Activated T-cell treated with anti-CD3 and anti-CD28 coated beads for 1 hour (primary cell): ENCODE results near the gene PRDM15.

Experiments
- DNase-seq: peaks from one replicate; pipeline ENCODE4 v3.0.0-alpha.2; 2020; ENCODE audit warnings: low read depth

The PRDM15 gene

DNA sequence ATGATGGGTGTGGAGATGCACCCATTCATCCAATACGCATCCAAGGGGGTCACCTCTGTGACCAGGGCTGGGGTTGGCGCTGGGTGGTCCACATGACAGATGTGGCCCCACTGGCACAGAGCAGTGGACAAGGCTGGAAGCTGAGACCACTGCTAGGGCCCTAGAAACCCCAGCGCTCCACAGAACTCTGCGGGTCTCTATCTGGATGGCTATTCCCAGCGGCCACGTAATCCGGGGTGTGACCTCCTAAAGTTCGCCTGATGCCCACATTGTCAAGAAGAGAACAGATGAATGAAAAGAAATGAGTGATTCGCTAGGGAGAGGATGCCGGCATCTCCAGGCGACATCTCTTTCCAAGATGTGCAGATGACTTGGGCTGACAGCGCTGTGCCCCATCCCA lies 55.2 kb downstream of the PRDM15 start:
- DNase-seq, result no peak

DNA sequence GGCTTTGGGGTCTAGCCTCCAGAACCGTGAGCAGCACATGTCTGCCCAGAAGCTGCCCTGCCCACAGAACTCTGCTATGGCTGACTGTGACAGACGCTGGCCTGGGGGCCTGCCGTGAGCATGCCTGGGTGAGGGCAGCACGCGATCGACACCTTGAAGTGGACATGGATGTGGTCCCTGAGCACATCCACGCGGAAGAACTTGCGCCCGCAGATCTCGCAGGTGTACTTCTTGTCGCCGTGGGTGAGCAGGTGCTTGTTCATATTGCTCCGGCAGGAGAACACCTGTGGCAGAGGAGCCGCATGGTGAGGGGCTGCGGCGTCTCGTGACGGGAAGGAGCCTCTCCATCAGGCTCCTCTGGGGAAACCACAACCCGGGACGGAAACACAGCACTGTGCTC lies 56.0 kb downstream of the PRDM15 start:
- DNase-seq, result no peak

DNA sequence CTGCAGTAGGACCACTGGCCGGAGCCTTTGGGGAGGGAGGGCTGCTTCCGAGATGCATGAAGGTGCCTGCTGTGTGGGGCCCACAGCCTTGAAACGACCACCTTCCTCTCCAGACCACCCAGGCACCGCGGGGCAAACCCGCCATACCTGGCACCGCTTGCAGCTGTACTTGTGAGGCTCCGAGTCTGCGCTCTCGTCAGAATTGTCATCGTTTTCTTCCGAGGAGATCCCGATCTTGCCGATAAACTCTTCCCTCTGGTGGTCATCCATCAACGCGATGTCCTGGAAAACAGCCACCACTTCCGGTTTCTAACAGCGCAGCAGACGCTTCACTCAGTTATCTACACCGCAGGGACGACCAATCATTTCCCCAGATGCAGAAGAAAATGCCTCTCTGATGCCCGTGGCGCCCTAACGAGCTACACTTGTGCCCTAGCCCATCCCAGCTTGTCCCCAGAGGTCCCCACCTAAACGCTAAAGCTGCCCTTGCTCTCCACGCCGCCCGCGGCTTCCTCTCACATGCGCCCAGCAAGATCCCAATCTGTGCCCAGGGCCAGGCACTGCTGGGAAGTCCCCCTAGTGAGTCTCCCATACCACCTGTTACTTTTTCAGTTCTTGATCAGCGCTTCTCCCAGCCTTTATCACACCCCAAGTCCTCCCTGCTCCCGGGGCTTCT lies 57.2 kb downstream of the PRDM15 start:
- no peak for DNase-seq

DNA sequence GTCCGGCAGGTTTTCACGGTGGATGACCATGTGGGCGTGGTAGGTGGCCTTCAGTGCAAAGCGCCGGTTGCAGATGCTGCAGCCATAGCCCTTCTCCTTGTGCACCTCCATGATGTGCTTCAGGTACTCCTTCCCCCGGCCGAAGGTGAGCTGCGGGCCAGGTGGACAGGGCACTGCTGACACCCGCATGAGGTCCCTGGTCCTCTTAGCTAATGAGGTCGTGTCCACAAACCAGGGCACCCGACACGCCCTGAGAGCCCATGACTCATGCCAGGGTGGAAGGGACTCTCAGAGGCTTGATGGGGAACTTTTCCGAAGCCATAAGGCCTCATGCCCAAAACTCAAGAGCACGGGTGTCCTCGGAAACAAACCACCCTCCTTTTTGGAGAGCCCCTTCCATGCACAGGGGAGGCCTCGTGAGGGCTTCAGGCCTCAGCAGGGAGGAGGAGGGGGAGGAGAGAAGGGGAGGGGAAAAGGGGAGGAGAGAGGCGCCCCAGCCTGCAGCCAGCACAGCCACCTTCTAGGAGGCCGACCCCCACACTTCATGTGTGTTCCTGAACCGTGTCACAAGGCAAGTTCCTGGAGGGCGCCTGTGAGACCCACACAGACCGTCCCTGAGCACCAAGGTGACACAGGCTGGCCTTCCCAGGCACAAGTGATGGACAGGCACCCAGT lies 57.9 kb downstream of the PRDM15 start:
- no peak for DNase-seq

DNA sequence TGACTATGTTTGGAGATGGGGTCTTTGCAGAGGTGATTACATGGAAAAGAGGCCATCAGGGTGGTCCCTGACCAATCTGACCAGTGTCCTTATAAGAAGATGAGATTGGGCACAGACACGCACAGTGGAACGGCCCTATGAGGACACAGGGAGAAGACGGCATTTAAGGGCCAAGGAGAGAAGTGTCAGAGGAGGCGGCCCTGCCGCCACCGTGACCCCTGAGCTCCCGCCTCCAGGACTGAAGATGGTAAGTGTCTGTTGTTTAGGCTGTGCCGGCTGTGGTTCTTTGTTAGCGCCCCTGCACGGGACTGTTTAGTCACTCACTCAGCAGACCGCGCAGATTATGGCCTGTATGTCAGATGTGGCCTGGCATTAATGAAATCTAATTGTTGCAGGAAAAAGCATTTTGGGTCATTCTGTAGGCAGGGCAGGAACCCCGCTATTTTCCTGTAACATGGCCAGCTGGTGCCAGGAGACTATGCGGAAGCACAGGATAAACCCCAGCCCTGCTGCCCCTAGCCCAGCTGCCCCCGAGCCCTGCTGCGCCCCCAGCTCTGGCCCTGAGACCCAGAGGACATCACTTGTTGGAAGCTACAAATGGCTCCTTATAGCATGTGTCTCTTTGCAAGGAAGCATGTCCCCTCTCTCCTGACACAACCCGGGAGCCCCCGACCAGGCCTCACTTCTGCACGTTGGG lies 58.6 kb downstream of the PRDM15 start:
- DNase-seq, result no peak

DNA sequence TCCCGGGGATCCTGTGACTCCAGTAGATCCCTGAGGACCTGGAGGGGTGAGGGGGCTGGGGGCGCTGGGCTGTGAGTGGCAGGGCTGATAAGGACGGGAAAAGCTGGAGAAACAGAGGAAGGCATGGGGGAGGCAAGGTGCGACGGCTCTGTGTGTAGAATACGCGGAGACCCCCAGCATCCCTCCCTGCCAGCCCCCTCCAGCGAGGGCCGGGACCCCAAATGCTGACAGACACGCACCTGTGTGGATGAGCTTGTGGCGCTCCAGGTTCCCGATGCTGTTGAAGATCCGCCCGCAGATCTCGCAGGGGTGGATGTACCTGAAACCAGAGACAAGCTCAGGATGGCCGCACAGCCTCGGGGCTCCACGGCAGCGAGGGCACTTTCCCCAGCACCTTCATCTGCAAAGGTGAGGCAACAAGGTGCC lies 59.3 kb downstream of the PRDM15 start:
- DNase-seq, result no peak

DNA sequence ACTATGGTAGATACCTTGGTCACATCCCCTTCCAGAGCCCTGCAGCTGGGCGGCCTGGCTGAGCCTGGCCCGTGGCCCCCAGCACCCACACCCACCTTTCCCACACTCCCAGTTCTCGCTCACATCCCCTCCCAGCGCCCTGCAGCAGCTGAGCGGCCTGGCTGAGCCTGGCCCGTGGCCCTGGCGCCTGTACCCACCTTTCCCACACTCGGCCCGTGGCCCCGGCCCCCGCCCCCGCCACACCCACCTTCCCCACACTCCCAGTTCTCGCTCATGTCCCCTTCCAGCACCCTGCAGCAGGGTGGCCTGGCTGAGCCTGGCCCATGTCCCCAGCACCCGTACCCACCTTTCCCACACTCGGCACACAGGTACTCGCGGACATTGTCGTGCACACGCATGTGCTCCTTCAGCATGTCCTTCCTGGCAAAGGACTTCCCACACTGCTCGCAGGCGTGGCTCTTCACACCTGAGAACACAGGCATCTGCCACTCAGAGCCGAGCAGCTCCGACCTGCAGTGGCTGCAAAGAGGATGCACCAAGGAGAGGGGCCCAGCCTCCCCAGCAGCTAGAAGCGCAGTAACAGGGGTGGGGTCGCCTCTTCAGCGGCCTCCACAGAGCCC lies 59.8 kb downstream of the PRDM15 start:
- no peak for DNase-seq

DNA sequence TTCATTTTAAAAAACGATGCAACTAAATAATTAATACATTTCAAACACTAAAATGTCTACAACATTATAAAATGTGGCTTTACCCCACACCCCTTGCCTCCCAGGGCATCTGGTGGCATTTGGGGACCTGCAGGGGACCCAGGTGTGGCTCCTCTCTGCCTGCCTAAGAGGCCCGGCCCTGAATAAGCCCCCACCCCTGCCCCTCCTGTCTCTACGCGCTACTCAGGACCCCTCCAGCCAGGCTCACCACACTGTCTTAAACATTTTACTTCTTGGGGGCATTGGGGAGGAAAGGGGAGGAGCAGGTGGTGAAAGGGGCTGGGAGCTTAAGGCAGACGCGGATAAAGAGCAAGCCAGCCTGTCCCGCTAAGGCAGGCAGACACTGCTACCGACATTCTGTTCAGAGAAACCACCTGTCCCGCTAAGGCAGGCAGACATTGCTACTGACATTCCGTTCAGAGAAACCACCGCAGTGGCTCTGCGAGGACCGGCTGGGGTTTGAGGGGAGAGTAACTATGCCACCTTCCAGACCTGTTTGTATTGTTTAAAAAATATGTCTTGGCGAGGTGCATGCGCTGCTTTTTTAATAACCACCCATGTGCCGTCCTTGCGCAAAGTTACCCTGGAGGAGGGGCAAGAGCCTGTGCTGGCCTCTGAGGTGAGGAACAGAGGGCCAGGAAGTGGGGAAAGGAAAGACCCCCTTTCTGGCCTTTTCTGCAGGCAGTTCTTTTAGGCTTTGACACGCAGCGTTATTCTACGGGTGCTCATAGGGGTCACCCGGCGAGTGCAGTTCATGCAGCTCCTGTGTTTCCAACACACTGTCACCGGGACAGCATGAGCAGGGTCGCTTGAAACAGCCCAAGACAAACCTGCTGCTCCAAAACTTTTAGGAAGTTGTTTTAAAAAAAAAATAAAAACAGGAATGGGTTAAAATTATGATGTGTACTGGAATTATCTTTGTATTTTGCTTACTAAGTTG lies 61.0 kb downstream of the PRDM15 start:
- DNase-seq, result no peak

DNA sequence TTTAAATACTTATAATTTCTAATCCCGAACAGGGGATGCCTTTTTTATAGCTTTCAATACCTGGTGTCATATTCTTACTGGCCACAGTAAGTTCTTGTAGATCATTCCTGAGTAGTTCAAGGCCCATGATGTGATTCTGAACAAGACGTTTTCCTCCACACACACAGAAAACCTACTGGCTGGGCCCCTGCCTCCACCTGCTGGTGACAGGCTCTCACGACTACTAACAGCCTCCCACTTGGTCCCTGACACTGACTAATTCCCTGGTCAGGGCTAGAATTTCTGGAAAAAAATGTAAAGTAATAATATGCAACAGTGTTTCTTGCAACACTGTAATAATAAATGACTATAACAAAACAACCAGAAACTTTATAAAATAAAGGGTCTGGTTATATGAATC lies 61.9 kb downstream of the PRDM15 start:
- no peak for DNase-seq

DNA sequence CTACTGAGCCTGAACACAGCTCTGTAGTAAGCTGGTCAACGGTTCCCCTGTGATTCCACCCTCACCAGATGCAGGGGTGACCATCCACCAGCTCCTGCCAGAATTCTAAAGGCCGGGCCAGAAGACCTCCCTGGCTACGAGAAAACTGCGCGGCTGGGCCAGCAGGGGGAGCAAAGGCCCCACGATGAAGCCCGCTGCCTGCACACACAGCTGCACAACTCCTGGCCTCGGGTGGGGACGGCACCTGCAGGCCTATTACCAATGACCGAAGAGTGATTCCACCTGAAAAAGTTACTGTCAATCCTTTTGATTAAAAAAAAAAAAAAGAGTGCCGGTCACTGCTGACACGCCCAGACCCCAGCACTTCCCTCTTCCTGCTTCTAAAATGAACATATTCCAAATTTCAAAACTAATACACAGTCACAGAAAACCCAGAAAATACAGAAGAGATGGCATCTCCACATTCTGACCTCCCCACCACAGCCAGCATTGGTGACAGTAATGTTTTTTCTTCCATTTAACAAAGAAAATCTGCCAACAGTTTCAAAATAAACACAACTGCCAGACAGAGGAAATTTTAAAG lies 62.5 kb downstream of the PRDM15 start:
- peak; percentile 50 for DNase-seq

DNA sequence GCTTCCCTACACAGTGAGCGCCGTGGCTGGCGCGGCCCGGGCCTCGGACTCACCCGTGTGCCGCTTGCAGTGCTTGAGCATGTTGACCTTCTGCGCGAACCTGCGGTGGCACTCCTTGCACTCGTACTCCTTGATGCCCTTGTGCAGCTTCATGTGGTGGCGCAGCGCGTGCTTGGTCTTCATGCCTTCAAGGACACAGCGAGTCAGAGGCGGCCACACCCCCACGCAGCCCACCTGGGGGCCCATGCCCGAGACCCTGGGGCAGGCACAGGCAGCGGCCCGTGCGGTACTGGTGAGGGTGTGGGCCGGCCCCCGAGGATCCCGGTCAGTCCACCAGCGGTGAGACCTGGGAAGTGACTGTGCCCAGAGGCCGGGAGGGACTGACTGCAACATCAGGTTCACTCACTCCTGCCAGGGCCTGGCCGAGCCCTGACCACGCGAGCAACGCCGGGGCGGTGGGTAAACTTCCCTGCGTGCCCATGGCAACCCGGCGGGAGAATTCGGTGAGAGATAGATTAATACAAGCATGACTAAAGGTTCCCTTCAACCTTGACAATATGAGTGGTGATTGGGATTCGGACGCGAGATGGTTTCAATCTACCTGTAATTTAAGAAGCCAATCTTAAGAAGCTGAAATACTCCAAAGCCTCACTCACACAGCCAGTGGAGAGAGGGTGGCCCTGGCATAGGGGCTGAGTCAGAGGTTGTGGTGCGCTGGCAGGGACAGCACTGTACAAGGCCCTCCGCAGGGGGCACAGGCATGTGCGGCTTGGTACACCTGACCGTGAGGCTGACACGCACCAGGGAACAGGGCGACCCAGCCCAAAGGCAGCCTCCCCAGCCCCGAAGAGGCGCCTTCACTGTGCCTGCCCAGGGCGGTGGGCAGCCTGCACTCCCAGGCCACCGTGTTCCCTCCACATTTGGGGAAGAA lies 63.2 kb downstream of the PRDM15 start:
- DNase-seq, result no peak

DNA sequence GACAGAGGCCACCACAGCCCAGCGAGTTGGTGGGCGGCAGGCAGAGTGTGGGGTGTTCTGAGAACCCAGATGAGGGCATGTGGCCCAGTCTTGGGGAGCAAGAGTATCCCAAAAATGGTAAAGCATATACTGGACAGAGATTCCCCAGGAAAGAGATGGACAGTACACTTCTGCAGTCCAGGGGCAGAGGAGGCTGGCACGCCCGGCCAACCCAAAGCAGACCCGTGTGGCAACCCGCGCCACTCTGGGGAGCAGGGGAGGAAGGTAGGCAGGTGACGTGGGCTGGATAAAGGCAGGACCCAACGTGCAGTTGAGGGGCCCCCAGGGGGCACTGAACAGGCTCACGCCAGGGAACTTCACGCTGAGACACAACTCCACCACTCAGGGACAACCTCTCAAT lies 65.9 kb downstream of the PRDM15 start:
- DNase-seq, result no peak

DNA sequence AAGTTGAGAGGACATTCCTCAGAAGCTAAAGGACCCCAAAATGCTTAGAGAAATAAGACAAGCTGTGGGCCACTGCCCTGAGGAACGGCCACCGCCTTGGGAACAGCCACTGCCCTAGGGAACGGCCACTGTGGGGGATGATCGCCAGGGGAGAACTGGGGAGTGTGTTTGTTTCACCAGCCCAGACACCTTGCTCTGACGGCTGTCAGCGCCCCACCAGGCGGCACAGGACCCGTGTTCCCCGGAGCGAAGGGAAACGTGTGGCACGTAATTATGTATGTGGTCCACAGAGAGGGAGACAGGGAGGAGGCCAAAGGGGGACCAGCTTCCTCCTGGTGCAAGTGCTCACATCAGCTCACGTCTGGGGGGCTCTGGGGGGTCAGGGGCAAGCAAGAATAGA lies 66.5 kb downstream of the PRDM15 start:
- no peak for DNase-seq

DNA sequence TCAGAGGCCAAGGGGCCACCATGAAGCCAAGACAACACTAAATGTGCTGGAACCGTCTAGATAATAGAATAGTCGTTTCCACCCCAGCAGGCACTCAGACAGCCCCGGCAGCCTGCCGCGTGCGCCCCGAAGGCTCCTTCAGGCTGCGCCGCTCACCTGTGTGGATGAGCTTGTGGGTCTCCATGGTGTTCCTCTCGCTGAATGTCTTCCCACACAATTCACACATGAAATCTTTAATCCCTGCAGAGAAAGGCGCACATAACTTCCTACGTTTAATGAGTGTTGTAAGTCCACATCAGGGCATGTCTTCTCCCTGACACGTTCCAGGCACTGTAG lies 68.6 kb downstream of the PRDM15 start:
- DNase-seq, result no peak

DNA sequence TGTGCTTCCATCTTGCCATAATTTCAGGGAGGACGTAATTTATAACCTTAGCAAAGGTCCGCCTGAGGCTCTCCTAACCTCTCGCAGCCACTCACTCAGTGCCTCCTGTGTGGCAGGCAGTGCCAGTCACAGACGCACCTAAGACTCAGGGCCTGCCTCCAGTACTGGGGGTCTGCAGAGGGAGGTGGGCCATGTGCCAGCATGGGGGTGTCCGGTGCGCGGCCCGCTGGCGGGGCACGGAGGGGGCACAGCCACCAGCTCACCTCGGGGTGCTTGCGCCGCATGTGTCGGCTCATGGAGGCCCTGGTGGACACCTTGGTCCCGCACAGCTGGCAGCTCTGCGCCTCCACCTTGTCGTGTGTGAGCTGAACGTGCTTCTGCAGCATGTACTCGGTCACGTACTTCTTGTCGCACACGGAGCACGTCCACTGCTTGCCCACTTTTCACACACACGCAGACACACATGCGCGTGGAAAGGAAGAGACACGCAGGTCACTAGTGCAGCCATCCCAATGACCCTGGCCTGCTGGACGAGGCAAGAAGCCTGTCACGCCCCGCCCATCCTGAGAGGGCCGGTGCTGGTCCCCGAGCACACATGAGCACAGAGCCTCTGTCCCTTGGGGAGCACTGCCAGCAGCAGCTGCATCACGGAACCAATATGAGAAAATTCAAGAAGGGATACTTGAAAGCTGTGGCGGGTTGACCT lies 69.1 kb downstream of the PRDM15 start:
- DNase-seq, result no peak

DNA sequence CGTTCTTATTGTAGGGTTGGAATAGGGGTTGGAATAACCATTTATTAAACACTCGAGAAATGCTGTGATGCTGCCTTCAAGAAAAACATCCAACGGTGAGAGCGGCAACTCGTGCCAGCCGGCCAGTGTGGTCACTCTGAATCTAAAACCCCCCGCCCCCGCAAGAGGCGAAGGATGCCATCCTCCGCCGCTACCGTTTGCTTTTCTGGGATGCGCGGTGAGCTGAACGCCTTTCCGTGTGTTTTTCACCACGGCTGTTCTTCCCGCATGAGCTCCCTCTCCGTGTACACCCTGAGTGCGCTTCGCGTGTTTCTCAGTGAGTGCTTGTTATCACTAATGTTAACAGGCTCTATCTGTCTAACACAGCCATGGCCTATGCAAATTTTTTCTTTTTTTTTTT lies 70.3 kb downstream of the PRDM15 start:
- DNase-seq, result no peak

DNA sequence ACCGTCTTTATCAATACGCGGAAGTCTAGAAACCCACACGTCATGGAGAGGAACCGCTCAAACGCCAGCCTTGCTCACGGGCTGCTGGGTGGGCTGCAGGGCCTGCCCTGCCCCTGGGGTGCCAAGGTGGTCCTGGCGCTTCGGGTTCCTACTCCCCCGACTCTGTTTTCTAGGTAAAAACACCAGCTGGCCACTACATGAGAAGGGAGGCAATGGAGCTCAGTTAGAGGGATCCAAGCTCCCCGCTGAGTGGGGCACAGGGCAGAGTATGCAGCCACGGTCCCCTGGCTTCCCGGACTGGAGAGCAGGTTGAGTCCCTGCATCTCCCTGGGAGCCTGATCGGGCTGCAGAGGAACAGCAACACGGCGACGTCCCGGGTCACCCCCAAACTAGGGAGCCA lies 71.0 kb downstream of the PRDM15 start:
- DNase-seq, result no peak

DNA sequence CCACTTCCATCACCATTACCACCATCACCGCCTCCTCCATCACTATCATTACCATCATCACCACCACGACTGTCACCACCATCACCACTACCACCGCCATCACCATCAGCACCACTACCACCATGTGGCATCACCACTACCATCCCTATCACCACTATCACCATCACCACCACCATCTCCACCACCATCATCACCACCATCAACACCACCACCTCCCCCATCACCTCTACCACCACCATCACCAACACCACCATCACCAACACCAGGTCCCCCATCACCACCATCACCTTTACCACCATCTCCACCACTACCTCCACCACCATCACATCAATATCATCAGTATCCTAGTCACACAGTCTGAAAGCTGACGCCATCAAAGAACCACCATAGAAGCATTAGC lies 72.4 kb downstream of the PRDM15 start:
- DNase-seq, result no peak

DNA sequence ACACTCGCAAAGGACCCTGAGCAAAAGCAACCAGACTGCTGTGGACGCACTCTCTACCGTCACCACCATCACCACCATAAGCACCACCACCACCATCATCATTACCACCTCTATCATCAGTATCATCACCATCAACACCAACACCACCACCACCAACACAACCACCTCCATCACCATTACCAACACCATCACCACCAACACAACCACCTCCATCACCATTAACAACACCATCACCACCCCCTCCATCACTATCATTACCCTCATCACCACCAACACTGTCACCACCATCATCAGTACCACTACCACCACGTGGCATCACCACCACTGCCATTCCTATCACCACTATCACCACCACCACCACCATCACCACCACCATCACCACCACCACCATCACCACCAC lies 73.5 kb downstream of the PRDM15 start:
- no peak for DNase-seq

DNA sequence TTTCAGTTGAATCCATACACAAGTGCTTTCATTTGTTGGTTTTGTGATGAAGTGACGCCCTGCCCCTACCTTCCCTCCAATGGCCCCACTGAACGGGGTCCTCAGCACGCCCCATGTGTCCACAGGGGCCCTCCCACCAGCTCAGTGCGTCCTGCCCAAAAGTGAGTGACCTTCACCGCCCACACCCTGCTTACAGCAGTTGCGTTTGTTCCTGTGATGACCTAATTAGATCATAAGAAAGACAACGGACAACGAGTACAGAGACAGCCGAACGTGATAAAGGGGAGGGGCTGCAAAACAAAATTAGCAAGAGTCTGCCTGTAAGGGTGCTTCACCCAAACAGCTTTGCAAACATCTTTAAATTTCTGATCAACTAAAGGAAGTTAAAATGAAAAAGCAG lies 74.1 kb downstream of the PRDM15 start:
- DNase-seq, result no peak
